Renal pelvis (tissue), 4 donors: ENCODE data around the gene CSF1. TPM values are rescaled to one million over a fixed set of nuclear protein-coding genes. Genes with fewer than 3 reads are reported as not detected.
"Not testable (repeated sequence)": the region's sequence is repeated elsewhere in the genome, so short reads cannot be mapped to it uniquely, and the experiment has no call there.

Experiments
- DNase-seq: peaks from one replicate; pipeline ENCODE4 v3.0.0-alpha.2; 2013
- polyA plus RNA-seq, 3 donors: library from polyadenylated mRNA; unstranded; fragments of 120-200 nt; gene quantifications; one replicate each; pipeline ENCODE4 v1.2.1, GENCODE V29; 2013; ENCODE audit not compliant: insufficient read length in 3 of 3

CSF1 gene
- polyA plus RNA-seq, 3 donors = 6.9 to 9.4 (median 8.1) TPM

DNA sequence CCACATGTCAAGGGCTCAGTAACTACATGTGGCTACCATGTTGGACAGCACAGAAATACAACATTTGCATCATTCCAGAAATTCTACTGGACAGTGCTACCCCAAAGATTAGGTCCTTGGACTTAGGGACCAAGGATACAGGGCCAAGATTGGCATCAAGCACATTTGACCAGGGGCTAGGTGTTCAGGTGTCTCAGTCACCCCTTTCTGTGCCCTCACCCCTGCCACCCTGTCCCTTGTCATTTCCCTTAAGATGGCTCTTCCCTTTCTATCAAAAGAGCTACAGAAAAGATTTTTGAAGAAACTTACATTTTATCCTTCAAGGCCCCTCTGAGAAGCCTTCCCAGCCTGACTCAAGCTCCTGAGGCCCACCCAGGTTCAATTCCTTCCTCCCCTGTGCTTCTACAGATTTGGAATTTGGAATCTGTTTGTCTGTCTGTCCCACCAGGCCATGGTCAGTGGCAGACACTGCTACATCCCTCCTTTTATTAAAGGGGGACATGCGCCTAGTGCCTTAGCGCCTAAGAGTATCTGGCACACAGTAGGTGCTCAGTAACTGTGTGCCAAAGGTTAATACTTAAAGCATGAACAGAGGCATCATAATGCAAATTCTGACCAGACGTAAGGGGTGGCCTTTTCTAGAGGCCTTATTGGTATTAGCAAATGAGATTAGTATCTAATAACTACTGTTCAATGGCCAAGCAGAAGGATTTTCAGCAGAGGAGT is 21.4 kb downstream of the CSF1 start:
- no peak for DNase-seq

DNA sequence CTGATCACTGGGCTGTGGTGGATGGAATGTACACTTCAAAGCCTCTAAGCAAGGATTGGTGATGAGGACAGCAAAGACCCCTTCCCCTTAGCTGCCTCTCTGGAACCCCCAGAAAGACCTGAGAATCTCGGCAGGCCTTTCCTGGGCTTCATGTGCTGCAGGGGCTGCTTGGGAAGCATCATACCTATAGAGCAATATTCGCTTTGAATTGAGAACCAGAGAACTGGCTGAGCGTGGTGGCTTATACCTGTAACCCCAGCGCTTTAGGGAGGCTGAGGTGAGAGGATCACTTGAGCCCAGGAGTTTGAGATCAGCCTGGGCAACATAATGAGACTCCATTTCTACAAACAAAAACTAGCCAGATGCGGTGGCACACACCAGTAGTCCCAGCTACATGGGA is 22.0 kb downstream of the CSF1 start:
- no peak for DNase-seq

DNA sequence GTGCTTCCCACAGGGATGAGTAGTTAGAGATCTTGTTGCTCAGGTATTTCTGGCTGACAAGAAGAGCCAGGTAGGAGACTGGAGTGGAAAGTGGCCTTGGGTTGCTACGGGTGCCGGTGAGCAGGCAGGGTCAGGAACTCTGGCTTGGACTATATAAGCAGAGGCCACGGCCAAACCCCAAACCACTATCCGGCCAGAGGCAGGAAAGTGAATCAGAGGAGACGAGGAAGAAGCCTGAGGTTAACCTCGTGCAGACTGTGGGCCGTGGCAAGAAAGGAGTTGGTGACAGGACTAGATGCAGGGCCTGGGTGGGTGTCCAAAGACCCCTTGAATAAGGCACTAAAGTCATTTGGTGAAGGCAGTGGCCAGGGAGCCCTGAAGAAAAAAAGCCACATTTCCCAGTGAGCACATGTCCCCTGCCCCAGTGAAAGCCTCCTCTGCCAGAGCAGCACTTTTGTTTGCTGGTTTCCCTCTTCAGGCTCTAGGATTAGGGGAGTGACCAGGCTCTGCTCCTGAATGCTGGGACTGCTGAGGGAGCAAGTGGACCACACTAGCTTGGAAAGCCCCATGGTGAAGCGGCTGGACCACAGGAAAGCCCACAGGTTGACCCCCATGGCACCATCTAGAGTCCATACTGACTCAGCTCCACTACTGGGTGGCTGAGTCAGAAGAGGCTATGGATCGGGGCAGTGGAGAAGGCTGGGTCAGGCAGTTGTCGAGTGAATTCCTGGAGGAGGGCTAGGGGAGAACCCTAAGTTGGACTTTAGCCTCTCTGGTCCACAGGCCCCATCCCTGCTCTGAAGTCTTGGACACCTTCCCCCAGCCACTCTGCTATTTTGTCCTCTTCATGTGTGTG is 23.4 kb downstream of the CSF1 start:
- DNase-seq = no peak

DNA sequence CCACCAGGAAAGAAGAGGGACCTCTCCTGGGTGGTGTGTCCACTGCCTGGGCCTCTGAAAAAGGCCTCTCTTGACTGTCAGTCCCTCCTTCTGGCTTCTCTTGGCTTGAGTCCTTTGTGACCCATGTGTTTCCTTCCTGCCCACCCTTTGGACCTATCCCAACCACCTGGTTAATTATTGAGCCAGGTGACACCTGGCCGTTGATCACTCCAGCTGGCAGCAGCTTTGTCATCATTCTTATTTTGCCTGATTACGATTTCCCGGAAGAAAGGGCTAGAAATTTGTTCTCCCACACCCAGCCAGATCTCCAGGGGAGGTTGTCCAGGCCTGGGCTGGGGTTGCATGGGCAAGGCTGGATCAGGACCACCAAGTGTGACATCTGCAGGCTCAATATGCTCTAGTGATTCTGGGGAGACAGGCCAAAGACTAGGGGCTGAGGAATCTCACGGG is 24.8 kb downstream of the CSF1 start:
- no peak for DNase-seq

DNA sequence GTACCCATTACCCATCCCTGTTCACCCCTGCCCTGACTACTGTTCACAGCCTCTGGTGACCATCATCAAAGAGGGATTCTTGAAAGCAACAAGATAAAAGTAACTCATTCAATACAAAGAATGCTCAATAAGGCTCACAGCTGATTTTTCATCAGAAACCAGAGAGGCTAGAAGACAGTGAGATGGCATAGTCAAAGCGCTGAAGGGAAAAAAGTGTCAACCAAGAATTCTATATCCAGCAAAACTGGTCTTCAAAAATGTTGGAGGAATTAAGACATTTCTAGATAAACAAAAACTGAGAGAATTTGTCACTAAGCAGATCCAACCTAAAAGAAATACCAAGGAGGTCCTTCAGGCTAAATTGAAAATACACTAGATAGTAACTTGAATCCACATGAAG is 27.1 kb downstream of the CSF1 start:
- DNase-seq = no peak

DNA sequence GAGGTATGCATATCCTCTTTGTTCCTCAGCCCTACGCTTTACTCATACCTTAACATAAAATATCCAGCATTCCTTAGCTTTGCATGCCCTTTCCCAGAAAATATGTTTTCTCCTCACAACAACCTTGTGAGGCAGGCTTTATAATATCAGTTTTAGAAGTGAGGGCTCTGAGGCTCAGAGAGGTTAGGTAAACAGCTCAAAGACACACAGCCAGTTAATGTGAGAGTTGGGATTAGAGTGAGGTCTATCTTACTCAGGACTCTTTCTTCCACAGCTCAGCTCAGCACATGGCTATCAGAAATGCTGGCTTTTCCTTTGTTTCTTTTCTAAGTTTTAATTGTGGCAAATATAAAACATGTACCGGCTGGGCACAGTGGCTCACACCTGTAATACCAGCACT is 27.9 kb downstream of the CSF1 start:
- DNase-seq = no peak

DNA sequence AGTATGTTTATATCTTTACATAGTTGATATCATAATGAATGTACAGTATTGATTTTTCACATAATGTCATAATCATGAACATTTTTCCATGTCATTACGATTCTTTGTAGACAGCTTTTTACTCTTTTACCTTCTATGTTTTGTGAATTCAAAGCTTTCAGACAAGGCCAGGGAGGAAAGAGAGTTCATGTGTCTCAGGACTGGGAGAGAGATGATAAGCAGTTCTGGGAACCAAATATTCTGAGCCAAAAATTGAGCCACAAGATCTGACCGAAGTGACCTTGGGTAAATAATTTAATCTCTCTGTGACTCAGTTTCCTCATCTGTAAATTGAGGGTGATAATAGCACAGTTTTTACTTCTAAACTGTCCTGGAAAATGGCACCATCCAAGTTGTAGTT is 31.8 kb downstream of the CSF1 start:
- DNase-seq = no peak

DNA sequence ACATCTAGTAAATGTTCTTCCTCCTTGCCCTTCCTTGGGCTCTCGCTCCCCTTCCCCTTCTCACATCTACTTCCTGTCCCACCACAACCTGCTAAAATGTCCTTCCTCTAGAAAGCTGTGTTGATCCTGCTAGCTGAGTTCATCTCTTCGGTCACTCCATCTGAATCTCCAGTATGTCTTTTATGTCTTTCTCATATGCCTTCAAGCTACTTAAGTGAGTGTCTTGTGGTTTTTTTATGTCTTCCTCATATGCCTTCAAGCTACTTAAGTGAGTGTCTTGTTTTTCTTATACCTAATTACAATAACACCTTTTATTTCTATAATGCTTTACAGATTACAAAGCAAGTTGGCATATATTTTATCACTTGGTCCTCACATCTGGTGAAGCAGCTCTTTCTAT is 33.9 kb downstream of the CSF1 start:
- no peak for DNase-seq

DNA sequence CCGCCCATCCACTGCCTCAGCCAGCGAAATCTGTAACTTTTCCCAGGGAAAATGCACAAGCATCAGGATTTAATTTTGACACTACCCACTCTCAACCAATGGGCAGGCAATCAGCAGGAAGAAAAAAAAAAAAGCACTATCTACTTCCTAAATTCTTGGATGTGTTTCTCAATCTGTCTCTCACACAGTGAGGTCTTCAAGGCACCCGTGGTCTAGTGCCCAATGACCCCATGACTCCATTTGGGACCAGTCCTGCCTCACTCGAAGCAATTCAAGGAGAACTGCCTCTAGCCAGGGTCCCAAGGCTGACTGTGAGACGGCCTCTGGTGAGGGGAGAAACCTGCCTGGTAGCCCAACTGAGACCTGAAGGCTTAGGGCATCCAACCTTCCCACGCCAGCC is 35.9 kb downstream of the CSF1 start:
- DNase-seq = no peak

DNA sequence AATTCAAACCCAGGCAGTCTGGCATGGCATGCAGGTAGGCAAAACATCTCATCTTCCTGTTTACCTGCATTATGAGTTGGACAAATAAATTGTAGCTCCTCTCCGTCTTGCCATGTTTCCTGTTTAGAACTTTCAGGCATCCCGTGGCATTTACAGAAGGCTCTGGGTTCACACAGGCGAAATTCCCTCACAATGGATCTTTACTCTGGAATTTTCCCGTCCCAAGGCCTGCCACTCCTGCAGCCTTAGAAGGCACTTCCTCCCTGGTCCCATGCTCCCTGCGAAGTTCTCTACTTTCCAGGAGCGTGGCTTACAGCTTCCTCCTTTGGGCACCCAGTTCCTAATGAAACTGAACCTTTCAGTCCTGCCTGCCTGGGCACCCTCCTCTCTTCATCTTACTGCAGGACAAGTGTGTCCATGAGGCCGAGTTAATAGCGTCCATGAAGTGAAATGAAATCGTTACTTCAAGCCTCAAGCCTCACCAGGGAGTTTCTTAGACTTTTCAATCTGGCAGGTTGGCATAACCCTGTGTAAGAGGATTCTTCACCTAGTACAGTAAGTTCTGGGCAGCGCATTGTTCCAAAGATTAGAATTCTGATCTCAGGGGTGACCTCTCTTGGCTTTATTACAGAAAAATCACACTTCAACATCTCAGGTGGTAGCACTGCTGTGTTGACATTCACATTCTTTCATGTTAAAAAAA is 37.1 kb downstream of the CSF1 start:
- DNase-seq = no peak

DNA sequence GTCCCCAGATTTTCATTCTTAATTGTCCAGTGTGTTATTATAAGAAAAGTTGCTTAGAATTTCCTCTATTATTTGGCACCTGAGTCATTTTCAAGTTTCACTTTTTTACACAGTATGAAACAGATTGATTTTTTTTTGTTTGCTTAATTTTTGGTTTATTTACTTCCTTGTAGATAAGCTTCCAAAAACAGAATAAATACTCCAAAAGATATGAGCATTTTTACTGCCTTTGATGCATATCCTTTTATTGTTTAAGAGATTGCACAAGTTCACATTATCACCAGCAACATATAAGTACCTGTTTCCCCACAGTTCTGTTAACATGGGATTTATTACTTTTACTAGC is 37.6 kb downstream of the CSF1 start:
- DNase-seq = no peak

DNA sequence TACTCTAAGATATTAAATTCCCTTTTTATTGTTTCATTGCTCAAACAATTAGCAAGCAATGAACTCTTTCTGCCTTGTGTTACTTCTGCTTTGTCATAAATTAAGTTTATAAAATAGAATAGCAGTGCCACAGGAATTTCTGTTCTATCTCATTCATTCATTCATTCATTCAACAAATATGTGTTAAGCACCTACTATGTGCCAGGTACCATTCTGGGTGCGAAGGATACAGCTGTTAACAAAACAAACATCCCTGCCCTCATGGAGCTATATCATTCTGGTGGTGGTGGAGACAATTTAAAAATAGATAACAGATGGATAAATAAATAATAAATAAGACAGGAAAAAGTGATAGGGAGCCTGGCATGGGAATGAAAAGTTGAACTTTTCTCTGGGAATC is 39.4 kb downstream of the CSF1 start:
- no peak for DNase-seq

DNA sequence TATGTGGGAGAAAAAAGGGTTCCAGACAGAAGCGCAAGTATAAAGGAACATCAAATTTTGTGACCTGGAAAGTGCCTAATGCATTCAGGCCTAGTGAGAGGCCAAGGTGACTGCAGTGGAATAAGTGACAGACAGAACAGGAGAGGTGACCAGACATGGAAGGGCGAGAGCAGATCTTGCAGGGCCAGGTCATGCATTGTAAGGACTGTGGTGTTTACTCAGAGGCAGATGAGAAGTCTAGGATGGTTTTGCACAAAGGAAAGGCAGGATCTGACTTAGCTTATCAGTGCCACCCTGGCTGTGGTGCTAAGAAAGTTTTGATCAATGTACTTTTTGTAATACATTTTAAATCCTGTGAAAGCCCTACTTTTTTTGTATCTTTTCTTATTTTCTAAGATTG is 39.9 kb downstream of the CSF1 start:
- no peak for DNase-seq

DNA sequence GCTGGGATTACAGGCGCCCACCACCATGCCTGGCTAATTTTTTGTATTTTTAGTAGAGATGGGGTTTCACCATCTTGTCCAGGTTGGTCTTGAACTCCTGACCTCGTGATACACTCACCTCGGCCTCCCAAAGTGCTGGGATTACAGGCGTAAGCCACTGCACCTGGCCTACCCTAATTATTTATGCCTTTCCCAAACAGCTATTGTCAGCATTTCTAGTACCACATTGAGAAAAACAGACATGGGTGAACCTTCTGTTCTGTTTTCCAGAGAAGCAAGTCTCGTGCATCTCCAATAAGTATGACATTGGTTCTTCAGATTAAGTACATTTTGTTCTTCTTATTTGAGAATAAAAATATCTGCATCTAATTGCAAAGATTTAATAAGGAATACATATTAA is 40.9 kb downstream of the CSF1 start:
- DNase-seq = not testable (repeated sequence)

DNA sequence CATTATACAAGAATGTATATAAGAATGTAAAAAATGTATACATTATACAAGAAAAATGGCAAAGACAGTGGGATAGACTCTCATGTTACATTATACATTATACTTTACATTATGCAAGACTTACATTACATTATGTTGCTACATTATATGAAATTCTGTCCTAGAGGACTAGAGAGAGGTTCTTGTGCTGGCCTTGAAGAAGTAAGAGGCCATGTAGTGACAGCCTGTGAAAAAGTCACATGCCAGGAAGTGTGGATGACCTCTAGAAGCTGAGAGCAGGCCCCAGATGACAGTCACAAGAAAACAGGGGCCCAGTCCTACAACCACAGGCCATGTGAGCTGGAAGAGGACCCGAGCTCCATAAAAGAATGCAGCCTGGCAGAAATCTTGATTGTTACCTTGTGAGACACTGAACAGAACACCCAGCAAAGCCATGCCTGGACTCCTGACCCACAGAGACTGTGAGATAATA is 43.4 kb downstream of the CSF1 start:
- DNase-seq = no peak

DNA sequence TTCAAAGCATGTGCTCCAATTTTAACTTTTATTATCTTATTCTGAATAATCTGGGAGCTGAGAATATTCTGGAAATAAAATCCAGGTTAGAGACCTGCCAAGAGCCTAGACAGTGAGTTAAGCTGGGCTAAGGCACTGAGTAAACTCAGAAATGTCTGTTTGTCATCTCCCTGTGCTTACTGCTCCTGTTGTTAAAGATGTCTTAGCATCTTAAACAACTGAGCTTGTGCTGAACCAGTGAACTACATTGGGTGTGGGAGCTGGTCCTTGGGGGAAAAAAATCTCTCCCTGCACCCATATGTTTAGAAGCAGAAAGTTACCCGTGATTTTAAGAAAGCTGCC is 49.0 kb downstream of the CSF1 start:
- no peak for DNase-seq

DNA sequence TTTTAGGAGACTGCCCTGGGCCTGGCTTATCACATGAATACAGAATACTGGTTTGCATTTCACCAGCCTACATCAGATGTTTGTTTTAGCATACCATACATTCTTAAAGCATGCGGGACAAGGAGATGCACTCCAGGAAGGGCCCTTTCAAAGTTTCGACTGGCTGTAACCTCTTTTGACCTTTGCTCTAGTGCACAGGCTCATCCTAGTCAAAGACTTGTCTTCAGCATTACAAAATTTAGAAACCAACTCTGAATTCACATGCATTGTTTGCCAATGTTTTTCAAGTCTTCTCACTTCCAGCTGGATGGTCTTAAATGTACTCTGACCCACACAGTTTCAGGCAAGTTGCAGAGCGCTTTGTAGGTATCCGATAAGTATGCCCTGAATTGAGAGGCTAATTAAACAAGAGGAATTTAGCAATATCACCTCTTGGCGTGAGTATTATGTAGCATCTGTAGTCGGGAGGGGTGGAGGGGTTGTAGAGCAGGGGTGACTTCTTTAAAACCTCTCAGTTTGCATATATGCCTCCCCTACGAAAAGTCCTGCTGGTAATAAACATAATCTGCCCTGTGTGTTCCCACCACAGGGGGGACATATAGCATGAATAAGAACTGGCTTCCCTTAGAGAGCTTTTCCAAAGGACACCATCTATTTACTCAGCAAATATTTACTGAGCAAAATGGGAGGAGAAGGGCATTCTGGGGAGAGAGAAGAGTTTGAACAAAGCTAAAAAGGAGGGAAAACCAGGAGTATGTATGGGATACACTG is 49.5 kb downstream of the CSF1 start:
- DNase-seq = peak; percentile 71

DNA sequence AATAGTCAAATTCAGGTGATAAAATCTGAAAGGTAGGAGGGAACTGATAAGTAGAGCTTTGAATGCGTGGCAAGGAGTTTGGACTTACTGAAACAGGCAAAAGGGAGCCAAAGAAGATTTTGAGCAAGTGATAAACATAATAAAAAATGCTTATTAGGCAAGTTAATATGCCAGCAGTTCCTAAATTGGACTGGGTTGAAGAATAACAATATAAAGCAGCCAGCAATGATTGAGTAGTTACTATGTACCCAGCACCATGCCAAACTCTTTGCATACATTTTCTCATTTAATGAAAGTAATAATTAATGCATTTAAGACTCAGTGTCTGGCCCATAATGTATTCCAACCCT is 50.1 kb downstream of the CSF1 start:
- no peak for DNase-seq

DNA sequence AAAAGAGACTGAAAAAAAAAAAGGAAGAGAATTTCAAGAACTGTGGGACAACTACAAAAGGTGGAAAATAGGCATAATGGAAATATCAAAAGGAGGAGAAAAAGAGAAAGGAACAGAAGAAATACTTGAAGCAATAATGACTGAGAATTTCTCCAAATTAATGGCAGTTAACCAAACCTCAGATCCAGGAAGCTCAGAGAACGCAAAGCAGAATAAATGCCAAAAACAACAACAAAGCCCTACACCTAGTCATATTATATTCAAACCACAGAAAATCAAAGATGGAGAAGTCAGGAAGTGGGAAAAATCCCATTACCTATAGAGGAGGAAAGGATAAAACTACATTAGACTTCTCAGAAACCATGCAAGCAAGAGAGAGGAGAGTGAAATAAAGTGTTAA is 53.2 kb downstream of the CSF1 start:
- no peak for DNase-seq

DNA sequence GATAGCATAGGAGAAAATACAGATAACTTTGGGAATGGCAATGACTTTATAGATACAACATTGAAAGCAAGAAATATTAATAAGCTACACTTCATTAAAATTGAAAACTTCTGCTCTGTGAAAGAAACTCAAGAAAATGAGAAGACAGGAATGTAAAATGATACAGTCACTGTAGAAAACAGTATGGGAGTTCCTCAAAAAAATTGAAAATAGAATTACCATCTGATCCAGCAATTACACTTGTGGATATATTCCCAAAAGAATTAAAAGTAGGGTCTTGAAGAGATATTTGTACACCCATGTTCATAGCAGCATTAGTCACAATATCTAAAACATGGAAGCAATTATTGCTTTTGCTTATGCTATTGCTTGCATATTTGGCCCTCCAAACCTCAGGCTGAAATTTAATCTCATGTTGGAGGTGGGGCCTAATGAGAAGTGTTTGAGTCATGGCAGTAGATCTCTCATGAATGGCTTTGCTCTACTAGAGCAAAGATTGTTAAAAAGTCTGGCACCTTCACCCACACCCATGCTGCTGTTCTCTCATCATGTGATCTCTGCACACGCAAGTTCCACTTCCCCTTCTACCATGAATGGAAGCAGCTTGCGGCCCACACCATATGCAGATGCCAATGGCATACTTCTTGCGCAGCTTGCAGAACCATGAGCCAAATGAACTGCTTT is 58.6 kb downstream of the CSF1 start:
- no peak for DNase-seq

DNA sequence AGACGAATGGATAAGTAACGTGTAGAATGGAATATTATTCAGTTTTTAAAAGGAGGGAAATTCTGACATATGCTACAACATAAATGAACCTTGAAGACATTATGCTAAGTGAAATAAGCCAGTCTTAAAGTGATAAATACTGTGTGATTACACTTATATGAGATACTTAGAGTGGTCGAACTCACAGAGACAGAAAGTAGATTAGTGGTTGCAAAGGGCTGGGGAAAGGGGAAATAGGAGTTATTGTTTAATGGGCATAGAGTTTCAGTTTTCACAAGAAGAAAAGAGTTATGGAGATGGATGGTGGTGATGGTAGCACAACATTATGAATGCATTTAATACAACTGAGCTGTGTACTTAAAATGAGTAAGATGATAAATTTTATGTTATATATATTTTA is 59.3 kb downstream of the CSF1 start:
- no peak for DNase-seq

DNA sequence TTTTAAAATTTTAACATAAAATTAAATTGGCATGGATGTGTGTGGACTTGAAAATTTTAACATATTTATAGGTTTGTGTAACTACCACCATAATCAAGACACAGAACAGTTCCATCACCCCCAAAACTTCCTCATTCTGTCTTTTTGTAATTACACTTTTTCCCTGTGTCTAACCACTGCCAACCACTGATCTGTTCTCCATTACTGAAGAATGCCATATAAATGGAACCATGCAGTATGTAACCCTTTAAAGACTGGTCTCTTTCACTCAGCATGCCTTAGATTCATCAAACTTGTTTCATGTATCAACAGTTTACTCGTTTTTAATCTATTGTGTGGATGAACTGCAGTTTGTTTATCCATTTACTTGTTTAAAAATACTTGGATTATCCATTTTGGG is 60.9 kb downstream of the CSF1 start:
- DNase-seq = no peak
